Measurements from ENCODE around the gene LTBP1.
A peak's percentile ranks its signal among the peaks of the same experiment; 100 is the strongest.
"Not testable (repeated sequence)": the region's sequence is repeated elsewhere in the genome, so short reads cannot be mapped to it uniquely, and the experiment has no call there.

LTBP1 gene

GRCh38 chr2:33336036-33336625, 389.4 kb downstream of the LTBP1 start:
- DNase-seq, result no peak

- no peak for DNase-seq
Measured at GRCh38 chr2:33337385-33337960, 390.7 kb downstream of the LTBP1 start.

GRCh38 chr2:33337981-33338380, 391.2 kb downstream of the LTBP1 start:
- no peak for DNase-seq

- DNase-seq, result no peak
Measured at GRCh38 chr2:33339269-33339668, 392.5 kb downstream of the LTBP1 start.

- peak in 31 of 56 donors; percentile 1 to 69 (median 21) for DNase-seq
Measured at GRCh38 chr2:33340280-33340679, 393.5 kb downstream of the LTBP1 start.

- no peak for DNase-seq
Measured at GRCh38 chr2:33342171-33342570, 395.4 kb downstream of the LTBP1 start.

GRCh38 chr2:33342705-33343104, 396.0 kb downstream of the LTBP1 start:
- no peak for DNase-seq

GRCh38 chr2:33343387-33343895, 396.7 kb downstream of the LTBP1 start:
- no peak for DNase-seq

- no peak for DNase-seq
Measured at GRCh38 chr2:33344230-33344629, 397.5 kb downstream of the LTBP1 start.

- no peak for DNase-seq
Measured at GRCh38 chr2:33347856-33348255, 401.1 kb downstream of the LTBP1 start.

- DNase-seq, result no peak
Measured at GRCh38 chr2:33350632-33351031, 403.9 kb downstream of the LTBP1 start.

GRCh38 chr2:33351781-33352180, 405.0 kb downstream of the LTBP1 start:
- DNase-seq, result no peak

GRCh38 chr2:33354981-33355380, 408.2 kb downstream of the LTBP1 start:
- peak in 1 of 56 donors; percentile 30 for DNase-seq

GRCh38 chr2:33358878-33359277, 412.1 kb downstream of the LTBP1 start:
- DNase-seq, result no peak

GRCh38 chr2:33363325-33364298, 416.9 kb downstream of the LTBP1 start:
- DNase-seq, result no peak

- DNase-seq, result no peak
Measured at GRCh38 chr2:33365264-33365970, 418.7 kb downstream of the LTBP1 start.

GRCh38 chr2:33366473-33366872, 419.7 kb downstream of the LTBP1 start:
- peak in 39 of 56 donors; percentile 5 to 72 (median 33) for DNase-seq

GRCh38 chr2:33368524-33368923, 421.8 kb downstream of the LTBP1 start:
- DNase-seq, result not testable (repeated sequence)

GRCh38 chr2:33369191-33369590, 422.4 kb downstream of the LTBP1 start:
- DNase-seq, result no peak

- no peak for DNase-seq
Measured at GRCh38 chr2:33370636-33371265, 424.0 kb downstream of the LTBP1 start.
